ENCODE results near the gene MYL12B.
"Not testable (repeated sequence)": the region's sequence is repeated elsewhere in the genome, so short reads cannot be mapped to it uniquely, and the experiment has no call there.

MYL12B gene

DNA sequence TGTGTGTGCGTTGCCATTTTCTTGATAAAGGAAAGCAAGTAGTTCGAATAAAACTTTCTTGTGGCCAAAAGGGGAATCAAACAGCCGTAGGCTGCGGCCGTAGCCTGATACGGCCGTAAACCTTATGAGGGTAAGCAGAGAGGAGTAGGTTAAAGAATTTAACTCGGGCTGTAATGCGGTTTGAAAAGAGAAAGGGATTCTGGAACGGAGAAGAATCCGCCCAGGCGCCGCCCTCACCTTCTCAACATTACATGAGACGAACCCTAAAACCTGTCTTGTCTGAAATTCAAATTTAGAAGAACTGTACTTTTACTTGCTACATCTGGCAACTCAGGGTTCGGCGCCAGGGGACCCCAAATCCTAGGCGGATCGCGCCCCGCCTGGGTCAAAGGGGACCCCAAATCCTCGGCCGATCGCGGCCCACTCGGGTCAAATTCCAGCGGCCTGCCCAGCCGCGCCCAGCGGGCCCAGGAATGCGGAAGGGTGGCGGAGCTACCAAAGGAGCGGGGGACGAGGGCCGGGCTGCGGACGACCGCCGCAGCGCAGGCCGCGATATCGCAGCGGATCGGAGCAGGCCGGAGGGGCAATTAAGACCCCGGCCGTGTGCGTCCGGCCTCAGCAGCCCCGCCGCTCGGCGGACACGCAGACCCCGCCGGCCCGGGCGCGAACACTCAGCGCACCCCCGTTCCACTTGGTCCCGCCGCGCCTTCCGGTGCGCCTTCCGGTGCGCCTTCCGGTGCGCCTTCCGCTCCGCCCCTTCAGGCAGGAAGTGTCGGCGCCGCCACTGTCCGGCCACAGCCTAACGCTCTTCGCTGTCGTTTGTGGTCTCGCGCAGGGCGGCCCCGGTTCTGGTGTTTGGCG, at the start of gene MYL12B:
MYL12B (plus strand) TSS at position 761 of the 861 bp plus-strand sequence. CDS start 10,766 bp downstream, outside the sequence.
- peak; percentile 87 for DNase-seq

DNA sequence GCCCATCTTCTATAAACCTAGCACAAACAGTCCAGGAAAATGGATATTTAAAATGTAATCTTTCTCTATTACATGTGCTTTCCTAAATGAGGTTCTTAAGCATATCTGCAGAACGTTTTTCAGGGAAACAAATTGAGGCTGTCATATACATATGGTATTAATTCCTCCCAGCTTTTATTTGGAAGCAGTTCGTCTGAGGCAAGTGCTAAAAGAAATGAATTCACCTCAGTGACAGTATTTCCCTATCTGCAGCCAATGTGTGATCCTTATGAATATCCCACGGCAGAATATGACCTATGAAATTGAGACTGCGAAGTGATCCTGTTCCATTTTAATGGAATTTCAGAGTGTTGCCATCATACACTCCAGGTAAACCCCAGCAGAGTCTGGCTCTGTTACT, 49.3 kb upstream of the MYL12B start:
- no peak for DNase-seq

DNA sequence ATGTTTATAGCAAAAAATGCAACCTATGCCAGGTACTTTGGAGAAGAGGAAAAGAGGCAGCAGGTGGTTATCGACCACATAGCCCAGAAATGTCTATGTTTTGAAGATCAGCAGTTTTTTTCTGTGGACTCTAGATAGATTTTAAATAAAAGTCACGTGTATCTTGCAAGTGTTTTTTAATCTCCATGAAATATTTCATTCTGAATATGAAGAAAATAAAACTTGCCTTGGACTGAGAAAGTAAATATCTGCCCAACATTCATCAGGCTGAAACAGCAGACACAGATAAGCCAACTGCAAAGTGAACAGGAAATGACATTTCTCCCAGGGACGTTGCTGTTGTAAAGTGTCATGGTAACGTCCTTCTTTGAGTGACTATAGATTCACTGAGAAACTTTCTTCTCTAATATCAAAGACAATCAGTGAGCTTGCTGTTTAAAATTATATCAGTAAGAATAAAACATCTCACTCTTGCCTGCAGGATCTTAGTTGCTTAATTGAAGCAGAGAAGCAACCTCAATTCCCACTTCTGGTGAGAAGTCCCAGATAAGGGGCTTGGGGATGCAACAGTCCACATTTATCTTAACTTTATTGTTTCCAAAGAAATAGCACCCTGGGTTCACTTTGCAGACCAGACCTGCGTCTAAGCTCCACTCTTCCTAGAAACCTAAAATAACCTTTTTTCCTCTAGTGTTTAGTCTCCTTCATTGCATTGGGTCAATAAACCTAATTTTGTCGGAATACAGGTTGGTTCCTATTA, 48.5 kb upstream of the MYL12B start:
- DNase-seq = no peak

DNA sequence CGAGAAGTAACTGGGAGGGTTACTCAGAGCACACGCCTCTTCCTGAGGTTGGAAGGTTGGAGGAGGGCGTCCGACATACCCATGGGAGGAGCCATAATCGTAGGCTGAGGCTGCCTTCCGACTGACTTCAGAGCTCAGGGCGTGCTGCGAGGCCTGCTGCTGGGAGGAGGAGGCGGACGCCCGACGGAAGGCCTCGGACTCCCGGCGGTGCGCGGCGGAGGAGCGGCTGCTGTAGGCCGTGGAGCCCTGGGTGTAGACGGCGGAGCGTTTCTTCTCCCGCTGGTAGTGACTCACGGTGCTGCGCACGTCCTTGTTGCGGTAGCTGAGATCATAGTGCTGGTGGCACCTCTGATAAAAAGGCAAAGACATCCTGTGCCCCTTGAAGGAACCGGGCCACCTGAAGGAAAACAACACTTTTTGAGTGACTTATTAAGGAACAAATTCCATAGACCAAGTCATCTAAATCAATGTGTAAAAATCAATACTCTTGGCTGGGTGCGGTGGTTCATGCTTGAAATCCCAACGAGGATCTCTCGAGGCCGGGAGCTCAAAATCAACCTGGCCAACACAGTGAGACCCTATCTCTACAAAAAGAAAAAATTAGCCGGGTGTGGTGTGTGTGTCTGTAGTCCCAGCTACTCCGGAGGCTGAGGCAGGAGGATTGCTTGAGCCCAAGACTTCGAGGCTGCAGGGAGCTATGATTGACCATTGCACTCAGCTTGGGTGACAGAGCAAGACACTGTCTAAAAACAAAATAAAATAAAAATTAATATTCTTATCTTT, 46.9 kb upstream of the MYL12B start:
- DNase-seq = no peak

DNA sequence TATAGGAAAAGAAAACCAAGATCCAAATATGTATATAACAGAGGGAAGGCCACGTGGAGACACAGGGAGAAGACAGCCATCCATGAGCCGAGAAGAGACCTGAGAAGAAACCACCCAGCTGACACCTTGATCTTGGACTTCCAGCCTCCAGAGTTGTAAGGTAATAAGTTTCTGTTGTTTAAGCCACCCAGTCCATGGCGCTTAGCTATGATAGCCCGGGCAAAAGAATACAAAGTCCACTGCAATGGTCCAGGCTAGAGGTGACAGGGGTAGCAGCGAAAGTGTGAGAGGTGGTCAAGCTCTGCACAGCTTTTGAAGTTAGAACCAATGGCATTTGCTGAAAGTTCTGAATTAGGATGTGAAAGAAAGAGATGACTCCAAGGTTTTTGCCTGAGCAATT, 44.9 kb upstream of the MYL12B start:
- DNase-seq = no peak

DNA sequence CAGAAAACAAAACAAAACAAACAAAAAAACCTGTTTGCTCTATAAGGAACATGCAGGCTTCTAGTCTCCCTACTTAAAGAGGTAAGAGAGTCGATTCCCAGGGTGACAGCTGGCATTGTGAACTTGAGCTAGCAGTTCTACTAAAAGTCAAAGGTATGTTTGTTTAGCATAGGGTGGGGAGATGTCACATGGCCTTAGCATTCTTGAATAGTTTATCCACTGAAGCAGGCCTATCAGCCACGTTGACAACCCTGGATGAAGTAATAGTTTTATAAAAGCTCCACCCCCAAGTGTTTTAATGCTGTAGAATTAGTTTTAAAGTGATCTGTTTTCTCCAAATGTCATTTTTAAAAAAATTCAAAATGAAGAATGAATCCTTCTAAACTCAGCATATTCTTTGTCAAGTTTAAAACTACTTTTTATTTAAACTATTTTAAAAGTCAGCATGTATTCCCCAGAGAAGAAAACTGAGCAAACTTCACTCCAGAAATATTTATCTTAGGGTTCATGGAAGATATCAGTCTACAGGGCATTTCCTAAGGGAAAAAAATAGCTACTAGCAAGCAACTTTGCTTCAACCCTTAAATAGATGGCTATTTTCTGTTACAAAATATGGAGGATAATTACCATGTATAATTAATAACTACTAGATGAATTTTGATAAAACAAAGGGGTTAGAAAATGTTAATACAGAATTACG, 43.8 kb upstream of the MYL12B start:
- no peak for DNase-seq

DNA sequence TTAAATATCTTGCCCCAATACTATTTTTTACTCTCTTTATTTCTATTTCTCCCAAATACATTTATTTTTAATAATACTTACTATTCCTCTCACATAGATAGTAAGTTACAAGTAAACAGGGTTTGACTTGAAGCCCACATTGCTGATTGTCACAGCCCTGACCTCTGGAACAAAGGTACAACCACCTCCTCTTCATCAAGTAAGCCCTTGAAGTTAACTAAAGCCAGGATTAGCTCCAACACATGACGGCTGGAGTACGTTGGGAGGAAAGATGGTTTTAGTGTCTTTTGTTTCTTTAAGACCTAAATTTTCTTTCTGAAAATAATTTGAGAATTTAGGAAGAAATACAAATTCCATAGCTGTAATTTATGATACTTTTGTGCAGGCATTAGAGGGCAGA, 43.1 kb upstream of the MYL12B start:
- DNase-seq = no peak

DNA sequence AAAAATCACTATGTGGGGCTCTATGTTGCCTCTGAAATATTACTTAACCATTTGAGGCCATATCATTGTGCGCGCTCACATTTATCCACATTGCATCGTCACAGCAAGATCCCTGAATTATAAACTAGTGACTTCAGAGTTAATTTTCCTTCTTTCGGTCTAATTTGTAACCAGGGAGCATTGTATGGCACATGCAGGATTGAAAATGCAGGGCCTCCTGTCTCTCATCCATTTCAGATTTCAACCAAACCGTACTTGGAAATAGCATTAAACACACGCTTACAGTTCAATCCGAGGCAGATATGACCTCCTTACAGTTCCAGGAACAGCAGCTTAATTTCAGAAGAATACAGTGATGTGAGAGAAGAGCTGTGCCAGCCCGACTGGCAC, 42.7 kb upstream of the MYL12B start:
- no peak for DNase-seq

DNA sequence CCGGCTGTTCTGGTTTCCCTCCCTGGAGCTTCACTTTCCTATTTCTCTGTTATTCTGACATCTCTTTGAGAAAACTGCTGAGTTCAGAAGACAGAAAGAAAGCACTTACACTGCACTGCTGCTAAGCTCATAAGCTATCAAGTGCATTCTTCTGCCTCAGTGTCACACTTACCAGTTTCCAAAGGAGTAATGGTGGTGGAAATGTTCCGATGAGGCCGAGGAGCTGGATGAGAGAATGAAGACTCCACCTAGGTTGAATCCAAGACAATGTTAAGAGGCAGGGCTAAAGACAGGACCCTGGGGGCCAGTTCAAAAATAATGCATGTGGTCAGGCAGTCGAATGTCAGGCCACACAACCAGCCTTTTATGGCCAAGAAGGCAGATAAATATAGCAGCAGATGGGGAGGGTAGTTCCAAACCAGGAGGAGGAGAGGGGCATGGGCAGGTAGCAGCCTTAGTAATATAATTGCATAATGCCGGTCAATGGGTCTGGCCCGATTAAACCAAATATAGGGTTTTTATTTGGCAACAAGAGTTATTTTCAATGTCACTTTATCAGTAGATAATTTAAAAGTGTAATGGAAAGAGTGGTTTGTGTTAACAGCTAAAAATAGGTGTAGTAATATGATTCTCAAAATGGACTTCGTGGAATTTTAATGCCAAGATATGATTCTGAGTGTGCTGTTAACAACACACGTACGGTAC, 42.1 kb upstream of the MYL12B start, which contains the start of gene MYOM1:
MYOM1 (minus strand) TSS at position 338 of the 705 bp plus-strand sequence. CDS start 4,745 bp downstream, outside the sequence.
- DNase-seq = no peak

DNA sequence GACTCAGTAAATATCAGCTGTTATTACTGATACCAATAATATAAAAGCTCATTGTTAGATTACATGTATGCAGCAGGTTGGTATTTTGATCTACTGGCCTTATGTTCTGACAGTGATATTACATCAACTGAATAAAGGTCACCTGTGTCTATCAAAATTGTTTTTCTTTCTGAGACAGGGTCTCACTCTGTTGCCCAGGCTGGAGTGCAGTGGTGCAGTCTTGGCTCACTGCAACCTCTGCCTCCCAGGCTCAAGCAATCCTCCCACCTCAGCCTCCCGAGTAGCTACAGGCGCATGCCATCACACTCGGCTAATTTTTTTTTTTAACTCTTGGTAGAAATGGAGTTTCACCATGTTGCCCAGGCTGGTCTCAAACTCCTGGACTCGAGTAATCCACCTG, 41.1 kb upstream of the MYL12B start:
- DNase-seq = not testable (repeated sequence)

DNA sequence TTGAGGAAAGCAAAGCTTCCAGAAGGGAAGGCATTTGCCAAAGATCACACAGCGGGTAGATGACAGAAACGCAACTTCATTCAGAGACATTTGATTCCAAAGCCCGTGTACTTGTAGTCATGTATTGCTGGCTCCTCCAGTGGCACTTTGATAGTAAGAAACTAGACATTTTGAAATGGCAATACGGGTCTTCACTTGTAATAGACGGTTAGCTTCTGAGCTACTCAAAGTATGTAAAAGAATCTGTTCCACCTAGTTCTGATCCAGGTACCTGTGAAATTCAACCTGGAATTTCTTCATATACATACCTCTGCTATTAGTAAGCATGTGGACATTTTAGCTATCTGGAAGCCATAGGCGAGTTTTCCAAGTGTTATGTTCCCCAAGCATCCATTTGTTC, 40.4 kb upstream of the MYL12B start:
- DNase-seq = no peak

DNA sequence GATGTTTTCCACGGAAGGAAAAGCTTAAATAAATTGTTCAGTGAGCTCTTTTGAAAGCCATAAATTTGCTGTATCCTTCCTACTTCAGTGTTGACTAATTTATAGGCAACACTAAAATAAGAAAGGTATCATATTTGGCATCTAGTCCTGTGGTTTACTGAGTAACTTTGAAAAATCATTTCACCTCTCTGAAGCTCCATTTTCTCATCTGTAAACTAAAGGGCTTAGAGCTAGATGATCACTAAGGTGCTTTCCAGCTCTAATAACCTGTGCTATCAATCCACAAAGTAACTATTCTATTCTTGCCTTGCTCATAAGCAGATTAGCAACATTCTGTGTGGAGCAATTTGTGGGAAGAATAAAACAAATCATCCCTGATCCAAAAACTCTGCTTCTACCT, 38.6 kb upstream of the MYL12B start:
- no peak for DNase-seq

DNA sequence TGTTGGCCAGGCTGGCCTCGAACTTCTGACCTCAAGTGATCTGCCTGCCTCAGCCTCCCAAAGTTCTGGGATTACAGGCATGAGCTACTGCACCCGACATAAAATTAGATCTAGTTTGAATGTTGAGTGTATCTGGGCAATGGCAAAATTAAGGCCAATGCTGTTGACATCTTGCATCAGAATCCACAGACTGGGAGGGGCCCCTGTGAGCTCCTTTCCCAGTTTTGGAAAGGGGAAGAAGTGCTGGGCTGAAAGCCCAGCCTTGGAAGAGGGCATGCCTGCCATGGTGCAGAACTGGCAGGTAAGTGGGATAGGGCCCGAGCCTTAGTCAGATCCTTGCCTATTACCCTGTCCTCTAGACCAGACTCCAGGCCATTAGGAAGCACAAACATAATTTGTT, 37.7 kb upstream of the MYL12B start:
- no peak for DNase-seq

DNA sequence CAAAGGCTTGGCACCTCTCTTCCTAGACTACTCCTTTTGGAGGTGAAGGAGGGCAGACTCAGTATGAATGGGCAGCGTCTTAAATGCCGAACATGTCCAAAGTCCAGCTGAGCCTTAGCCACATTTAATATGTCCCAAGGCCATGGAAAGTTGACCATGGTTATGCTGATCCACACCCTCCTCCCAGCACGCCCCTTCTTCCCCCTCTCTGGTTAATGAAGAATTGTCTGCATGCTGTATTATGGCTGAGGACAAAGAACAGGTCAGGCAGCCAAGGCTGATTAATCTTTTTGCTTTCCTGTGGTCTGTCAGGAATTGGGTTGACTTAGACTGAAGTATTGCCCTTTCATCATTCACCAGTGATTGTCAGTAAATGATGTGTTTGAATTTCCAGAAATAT, 36.3 kb upstream of the MYL12B start:
- DNase-seq = no peak

DNA sequence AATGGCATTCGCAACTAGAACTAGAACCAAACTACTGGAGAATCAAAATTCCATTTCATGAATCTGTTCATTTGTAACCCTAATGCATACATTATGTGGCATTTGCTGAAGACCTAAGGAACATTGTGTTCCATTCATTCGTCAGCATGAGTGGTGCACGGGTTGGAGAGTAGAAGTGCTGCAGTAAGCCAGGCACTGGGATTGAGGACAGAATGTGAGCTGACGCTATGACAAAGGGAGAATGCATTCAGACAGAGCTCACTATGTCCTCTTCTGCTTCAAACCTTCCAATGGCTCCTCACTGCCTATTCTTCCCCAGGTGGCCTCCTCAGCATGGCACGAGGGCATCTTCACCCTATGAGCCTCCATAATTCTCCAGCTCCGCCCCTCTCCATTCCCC, 35.9 kb upstream of the MYL12B start:
- no peak for DNase-seq

DNA sequence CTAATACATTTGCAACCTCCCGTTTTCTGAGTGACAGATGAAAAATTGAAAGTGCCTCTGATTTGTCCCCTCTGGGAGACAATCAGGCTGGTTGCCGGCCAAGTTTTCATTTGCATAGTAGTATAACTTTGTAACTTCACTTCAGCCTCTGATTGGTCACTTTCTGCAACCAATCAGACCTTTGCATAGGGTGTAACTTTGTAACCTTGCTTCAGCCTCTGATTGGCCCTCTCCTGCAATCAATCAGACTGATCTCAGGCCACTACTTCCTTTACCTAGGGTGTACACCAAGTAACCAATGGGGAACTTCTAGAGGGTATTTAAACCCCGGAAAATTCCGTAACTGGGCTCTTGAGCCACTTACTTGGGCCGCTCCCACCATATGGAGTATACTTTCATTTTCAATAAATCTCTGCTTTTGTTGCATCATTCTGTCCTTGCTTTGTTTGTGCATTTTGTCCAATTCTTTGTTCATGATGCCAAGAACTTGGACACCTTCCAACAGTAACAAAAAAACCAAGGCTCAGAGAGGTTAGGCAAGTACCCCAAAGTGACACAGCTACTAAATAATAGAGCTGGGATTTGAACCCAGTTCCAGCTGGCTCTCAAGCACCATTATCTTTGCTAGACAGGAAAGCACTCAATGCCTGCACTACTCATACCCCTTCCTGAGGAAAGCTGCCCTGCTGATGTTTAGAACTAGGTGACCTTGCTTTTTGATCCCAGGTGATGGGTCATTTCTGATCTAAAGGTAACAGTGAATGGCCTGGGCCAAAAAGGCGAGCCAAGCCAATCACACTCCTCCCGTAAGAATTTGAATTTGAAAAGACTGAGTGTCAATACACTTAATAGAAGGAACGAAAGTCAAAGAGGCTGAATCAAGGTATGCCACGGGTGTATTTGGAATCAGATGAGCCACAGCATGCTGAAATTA, 31.3 kb upstream of the MYL12B start:
- no peak for DNase-seq

DNA sequence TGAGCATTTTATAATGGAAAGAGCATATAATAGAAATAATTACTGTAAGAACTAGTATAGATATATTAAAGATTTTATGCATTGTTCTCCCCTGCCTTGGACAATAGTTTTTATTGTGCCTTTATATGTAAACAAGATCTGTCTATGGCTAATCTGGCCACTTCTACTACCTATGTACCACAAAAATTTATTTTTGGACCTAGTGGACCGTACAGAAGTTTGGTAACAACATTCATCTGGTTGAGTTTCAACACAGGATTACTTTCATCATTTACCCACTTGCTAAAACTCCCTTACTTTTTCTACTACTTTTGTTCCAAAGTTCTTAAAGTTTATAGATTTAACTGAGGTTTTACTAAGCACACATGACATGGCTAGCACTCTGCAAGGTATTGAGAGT, 28.9 kb upstream of the MYL12B start:
- no peak for DNase-seq

DNA sequence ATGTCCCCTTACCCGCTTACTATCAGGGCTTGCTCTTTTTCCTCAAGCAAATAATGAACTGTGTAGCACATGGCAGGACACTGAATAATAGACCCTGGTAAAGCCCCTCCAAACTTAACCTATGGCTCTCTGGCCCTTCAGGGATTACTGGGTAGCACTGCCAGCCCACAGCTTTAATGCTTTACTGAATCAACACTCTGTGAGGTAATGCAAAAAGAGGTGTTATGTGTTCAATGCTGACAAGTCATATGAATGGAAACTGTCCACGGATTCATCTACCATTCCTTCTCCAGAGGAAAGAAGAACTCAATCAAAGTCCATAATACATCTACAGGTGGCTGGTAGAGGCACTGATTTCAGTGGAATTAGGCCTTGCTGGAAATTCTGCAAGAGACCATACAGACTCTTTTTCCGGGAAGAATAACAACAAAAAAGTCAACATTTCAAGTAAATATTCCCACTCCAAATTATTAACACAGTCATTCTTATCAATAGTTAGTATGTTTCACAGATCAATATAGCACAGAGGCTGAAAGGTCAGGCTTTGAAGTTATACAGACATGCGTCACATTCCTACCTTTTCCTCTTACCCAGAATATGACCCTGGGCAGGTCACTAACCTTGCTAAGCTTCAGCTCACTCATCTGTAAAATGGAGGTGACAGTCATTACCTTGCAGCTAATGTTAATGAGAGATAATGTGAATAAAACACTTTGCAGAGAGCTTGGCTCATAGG, 28.3 kb upstream of the MYL12B start:
- DNase-seq = no peak

DNA sequence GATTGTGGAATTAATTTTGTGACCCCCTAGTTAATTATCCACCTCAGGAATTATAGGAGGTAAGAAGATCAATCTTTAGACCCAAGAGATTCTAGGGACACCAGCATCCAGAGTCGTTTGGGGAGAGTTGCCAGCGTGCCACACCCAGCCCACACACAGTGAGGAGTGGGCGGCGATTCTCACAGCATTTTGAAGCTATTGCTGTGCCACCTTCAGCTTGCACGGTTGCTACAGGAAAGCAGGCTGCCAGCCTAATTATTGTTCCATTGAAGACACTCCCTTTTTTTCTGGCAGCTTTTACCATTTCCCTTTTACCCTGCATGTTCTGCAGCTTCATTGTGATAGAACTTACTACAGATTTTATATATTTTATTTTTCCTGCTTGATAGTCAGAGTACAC, 27.5 kb upstream of the MYL12B start:
- DNase-seq = no peak

DNA sequence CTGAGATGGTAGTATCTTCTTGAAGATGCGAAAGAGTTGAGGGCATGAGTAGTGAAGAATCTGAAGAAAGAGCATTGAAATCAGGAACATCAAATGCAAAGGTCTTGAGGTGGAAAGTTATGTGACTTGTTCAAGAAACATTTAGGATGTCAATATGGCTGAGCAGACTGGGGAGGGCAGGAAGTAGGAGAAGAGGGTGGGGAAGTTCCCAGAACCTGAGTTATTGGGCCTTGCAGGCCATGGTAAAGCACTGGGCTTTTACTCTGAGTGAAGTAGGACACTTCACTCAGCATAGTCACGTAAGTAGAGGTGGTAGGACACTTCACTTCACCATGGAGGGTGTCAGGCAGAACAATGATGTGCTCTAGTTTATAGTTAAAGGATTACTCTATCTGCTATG, 26.1 kb upstream of the MYL12B start:
- DNase-seq = no peak

All from CD4-positive, alpha-beta T cell treated with Interleukin-15 for 1 hour (primary cell).